GM19238 (cell line): ENCODE measurements around the gene PITPNM1.
A peak's percentile ranks its signal among the peaks of the same experiment; 100 is the strongest.
"Not testable (repeated sequence)": the region's sequence is repeated elsewhere in the genome, so short reads cannot be mapped to it uniquely, and the experiment has no call there.

Source experiments
- DNase-seq: peaks from one replicate; pipeline ENCODE4 v3.0.0; 2011; ENCODE audit warnings: low spot score; ENCODE audit not compliant: insufficient read length

PITPNM1 gene

DNA sequence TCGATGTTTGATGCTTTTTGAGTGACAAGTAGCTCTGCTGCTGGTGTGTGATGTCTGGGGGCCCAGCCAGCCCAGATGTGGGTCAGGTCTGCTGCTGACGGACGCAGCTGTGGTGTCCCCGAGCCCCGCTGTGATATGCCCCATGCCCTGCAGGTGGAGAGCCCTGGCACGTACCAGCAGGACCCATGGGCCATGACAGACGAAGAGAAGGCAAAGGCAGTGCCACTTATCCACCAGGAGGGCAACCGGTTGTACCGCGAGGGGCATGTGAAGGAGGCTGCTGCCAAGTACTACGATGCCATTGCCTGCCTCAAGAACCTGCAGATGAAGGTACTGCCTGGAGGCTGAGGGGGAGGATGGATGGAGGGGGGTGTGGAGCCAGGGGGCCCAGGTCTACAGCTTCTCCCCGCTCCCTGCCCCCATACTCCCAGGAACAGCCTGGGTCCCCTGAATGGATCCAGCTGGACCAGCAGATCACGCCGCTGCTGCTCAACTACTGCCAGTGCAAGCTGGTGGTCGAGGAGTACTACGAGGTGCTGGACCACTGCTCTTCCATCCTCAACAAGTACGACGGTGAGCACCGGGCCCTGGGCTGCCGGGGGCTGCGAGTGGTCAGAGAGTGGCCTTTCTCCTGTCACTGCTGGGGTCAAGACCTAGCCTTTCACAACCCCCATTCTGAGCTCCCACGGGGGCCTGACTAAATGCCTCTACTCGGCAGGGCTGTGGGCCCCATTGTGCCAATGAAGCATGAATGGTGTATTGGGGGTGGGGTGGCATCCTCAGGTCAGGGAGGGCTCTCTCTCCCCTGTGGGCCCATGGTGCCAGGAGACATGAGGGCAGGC is 15.1 kb downstream of the PITPNM1 start:
- no peak for DNase-seq

DNA sequence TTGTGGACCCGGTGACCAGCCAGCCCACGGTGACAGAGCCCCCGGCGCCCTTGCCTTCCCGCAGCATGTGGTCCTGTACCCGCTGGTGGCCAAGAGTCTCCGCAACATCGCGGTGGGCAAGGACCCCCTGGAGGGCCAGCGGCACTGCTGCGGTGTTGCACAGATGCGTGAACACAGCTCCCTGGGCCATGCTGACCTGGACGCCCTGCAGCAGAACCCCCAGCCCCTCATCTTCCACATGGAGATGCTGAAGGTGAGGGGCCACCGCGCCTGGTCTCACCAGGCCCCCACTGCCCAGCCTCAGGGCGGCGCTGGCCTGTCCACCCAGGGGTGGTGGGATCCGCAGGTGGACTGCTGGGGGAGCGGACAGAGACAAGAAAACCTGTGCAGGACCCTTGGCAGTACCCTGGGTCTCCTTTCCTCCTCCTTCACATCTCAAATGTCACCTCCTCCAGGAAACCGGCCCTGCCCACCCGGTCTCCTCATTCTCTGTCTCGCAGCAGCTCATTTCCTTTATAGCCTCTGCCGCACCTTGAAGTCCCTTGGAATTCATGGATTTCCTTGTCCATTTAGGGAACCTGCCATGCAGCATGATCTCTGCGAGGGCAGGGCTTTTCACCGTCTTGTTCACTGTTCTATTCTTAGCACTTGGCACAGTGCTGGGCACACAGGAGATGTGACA is 15.8 kb downstream of the PITPNM1 start:
- DNase-seq, result no peak

DNA sequence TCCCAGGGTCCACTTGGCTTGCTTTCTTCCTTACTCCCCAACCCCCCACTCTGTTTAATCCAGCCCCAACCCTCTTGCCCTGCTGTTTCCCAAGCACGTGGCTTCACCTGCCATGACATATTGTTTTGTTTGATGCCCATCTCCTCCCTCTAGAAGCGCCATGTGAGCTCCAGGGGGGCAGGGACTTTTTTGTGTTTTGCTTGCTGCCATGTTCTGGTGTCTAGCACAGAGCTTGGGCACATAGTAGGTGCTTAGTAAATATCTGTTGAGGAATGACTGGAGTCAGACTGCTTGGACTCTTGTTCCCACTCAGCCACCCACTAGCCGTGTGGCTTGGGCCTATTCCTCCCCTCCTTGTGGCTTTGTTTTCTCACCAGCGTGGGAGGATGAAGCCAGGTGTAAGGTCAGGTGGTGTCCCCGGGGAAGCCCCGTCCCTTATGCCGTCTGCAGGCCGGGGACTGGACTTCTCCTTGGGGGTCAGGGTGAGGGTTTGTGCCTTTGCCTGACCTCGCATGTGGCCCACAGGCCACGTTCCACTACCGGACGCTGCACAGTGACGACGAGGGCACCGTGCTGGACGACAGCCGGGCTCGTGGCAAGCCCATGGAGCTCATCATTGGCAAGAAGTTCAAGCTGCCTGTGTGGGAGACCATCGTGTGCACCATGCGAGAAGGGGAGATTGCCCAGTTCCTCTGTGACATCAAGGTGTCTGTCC is 18.5 kb downstream of the PITPNM1 start:
- peak; percentile 77 for DNase-seq

DNA sequence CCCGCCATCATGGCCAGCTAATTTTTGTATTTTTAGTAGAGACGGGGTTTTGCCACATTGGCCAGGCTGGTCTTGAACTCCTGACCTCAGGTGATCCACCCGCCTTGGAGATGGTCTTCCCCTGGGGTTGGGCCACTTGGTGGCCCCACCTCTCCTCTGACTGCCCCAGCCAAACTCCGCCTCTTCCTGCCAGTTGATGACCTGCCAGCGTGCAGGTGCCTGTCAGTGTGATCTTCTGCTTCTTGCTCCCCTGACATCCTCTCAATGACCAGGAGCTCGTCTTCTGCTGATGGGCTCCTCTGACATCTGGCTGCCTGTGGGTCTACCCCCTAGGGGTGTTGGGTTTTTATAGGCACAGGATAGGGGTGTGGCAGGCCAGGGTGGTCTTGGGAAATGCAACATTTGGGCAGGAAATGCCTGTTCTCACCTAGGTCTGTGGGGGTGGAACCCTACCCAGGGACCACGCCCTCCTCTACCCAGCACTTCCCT is 19.2 kb downstream of the PITPNM1 start:
- DNase-seq, result not testable (repeated sequence)

DNA sequence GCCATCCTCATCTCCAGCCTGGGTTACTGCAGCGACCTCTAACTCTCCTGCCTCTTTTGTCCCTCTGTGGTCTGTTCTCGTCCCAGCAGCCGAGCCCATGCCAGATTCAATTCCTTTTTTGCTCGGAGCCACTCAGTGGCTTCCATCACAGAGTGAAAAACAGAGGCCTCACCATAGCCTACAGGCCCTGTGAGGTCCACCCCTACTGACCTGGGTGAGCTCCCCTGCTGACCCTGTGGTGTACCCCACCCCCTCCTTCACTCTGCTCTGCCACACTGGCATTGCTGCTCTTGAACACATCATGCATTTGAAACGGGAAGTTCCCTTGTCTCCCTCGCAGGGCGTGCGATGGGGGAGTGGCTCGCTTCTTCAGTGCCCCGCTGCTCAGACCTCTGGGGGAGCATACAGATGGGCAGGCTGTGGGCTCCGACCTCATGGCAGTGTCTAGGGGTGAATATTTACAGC is 20.3 kb downstream of the PITPNM1 start:
- DNase-seq, result no peak

DNA sequence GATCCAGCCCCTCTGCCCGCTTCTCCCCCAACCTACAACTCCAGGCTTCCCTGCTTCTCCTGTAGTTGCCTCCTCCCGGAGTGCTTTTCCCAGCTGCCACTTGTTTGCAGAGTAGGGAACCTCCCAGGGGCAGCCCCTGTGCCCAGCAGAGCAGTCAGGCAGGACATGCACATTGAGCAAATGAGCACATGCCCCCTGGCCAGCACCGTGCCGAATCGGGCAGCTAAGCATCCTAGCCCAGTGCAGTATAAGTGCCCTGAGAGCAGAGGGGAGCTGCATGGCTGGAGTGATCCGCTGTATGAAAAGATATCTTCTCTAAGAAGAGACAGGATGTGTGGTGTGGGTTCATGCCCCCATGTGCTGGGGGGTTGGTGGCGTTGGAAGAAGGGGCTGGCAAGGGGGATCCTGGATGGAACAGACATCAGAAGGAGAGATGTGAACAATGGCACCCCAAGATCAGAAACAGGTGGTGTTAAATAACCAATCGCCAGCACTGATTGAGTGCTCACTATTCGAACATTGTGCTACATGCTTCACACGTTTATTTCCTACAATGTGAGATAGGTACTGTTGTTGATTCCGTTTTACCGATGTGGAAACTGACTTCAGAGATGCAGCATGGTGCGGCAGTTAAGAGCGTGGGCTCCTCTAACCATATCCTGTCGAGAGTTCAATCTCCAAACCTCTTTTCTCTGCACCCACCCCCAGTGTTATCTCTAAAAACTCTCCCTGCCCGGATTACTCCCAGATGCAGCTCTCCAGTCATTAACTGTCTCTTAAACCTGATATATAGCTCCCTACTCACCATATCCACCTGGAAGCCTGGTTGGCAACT is 21.1 kb downstream of the PITPNM1 start:
- no peak for DNase-seq

DNA sequence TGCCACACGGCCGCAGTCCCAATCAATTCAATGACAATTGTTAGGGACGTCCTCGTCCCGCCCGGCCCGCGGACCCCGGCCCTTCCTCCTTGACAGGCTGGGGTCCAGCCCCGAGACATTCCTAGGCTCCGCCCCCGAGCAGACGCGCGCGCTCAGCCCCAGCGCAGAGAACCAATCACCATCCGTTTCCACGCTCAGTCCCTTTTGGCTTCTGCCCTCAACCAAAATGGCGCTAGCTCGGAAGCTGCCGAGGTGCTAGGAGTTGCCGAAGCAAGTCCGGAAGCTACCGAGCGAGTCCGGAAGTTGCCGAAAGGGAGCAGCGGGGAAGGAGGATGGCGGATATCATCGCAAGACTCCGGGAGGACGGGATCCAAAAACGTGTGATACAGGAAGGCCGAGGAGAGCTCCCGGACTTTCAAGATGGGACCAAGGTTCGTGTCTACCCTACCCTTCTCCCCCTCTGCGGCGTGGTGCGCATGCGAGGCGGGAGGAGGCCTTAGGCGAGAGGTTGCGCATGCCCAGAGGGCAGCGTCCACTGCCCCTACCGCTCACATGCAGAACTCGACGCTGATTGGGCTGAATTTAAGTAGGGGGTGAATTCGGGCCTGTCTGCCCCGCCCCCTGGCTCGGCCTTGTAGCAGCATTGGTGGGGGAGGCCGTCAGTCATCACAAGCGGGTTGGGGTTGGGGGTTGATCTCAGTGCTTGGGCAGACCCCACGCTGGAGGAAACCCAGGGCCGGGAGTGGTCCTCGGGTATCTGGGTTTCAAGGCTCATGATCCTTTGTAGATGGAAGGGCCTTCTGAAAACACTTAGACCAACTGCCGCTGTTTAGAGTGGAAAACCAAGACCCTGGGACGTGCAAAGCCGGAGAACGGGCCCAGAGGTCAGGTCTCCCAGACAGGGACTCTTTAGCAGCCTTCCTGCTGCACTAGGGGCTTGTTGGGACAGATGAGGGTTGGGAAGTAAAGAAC is 22.1 kb downstream of the PITPNM1 start, which contains the start of gene AIP:
TSS of gene AIP (plus strand) at position 200 of the 972 bp plus-strand sequence. CDS start at position 333, 133 bp downstream.
- DNase-seq, result peak; percentile 99

DNA sequence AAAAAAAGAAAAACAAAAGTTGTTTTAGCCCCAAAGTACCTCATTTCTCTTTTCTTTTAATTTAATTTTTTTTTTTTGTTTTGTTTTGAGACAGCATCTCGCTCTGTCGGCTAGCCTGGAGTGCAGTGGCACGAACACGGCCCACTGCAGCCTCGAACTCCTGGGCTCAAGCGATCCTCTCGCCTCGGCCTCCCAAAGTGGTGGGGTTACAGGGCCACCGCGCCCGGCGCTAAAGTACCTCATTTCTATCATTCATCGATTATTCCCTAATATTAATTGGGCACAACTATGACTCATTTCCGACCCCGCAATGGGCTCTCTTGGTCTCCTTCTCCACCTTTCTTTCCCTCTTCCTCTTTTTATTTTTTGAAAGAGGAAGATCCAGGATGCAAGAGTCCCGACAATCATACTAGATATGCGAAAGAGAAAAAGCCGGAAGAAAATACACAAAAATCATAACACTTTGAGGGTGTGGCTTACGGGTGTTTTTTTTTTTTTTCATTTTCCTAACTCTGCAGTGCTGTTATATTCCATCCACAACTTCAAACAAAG is 22.8 kb downstream of the PITPNM1 start:
- no peak for DNase-seq

DNA sequence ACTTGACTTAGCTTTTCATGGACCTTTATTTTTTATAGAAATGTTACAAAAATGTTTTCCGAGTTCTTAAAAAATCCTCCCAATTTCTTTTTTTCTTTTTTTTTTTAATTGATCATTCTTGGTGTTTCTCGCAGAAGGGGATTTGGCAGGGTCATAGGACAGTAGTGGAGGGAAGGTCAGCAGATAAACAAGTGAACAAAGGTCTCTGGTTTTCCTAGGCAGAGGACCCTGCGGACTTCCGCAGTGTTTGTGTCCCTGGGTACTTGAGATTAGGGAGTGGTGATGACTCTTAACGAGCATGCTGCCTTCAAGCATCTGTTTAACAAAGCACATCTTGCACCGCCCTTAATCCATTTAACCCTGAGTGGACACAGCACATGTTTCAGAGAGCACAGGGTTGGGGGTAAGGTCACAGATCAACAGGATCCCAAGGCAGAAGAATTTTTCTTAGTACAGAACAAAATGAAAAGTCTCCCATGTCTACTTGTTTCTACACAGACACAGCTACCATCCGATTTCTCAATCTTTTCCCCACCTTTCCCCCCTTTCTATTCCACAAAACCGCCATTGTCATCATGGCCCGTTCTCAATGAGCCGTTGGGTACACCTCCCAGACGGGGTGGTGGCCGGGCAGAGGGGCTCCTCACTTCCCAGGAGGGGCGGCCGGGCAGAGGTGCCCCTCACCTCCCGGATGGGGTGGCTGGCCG is 27.7 kb downstream of the PITPNM1 start:
- DNase-seq, result not testable (repeated sequence)

DNA sequence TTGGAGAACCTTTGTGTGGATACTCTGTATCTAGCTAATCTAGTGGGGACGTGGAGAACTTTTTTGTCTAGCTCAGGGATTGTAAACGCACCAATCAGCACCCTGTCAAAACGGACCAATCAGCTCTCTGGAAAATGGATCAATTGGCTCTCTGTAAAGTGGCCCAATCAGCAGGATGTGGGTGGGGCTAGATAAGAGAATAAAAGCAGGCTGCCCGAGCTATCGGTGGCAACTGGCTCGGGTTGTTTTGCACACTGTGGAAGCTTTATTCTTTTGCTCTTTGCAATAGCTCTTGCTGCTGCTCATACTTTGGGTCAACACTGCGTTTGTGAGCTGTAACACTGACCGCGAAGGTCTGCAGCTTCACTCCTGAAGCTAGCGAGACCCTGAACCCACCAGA is 28.5 kb downstream of the PITPNM1 start:
- DNase-seq, result not testable (repeated sequence)

DNA sequence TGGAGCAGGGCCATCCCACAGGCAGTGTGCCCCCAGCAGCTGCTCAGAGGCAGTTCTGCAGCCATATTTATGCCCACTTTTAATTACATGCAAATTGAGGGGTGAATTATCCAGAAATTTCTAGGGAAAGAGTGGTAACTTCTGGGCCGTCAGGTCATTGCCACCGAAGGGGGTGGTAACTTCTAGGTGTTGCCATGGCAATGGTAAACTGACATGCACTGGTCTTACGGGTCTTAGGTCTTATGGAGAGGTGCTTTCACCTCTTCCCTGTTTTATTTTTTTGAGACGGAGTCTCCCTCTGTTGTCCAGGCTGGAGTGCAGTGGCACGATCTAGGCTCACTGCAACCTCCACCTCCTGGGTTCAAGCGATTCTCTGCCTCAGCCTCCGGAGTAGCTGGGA is 32.3 kb downstream of the PITPNM1 start:
- DNase-seq, result no peak

DNA sequence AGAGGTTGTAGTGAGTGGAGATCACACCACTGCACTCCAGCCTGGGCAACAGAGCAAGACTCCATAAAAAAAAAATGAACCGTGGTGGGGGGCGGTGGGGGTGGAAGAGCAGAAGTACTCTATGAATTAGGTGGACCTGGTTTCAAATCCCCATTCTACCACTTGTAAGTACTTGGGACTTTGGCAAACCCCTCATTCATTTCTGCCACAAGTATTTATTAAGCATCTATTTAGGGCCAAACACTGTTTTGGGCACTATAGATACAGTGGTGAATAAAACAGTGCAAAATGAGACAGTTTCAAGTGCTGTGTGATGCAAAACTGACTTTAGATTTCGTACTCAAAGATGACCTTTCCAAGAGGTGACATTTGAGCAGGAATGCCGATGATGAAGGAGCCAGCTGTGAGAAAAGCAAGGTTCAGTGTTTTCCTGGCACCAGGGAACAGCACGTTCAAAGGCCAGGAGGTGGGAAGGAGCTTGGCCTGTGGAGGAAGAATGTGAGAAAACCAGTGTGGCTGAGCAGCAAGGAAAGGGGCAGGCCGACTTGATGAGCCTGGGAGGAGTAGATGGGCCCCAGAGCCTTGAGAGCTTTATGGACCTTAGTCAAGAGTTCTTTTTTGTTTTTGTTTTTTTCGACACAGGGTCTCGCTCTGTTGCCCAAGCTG is 34.7 kb downstream of the PITPNM1 start:
- DNase-seq, result no peak

DNA sequence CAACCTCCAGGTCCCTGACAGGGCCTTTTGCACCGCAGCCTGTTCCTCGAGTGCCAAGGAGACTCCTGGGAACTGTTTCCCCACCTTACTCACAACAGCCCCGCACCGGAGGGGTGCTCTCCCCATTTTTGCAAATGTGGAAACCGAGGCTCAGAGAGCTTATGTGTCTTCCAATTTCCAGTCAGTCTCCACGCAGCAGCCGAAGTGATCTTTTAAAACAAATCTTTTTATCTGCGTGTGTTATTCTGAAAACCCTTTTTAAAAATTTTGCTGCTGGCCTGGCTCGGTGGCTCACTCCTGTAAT is 35.7 kb downstream of the PITPNM1 start:
- DNase-seq, result no peak

DNA sequence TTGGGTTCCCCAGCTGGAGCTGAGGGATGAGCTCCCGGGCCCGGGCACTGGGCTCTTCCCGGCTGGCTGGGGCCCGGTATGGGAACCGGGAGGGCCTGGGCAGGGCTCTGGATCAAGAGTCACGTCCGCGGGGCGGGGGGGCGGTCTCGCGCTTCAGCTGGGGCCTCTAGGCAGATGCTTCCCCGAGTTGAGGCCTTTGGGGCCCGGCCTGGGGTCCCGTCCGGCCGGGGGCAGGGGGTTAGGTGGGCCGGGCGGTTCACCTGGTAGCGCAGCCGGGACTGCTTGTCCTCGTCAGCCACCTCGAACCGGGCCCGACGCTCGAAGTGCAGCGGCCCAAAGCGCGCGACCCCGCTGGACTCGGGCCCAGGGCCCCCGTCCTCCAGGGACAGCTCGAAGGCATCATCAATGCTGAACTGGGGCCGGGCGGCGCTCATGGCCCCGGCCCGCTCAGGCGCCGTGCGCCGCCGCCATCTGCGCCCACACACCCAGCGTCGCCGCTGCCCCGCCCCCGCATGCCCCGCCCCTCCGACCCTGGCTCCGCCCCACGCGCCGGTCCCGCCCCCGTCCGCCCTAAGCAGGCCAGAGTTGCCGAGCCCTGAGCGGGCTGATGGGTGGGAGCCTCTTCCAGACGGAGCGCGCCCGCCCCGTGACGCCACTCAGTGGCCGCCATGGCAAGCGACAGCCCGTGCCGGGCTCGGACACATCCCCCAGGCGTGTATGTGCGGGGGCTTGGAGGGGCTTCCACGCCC is 36.2 kb downstream of the PITPNM1 start, which contains the start of gene TMEM134:
TSS of gene TMEM134 (minus strand) at position 493 of the 749 bp plus-strand sequence. CDS start at position 434, 59 bp downstream.
- DNase-seq, result peak; percentile 93

DNA sequence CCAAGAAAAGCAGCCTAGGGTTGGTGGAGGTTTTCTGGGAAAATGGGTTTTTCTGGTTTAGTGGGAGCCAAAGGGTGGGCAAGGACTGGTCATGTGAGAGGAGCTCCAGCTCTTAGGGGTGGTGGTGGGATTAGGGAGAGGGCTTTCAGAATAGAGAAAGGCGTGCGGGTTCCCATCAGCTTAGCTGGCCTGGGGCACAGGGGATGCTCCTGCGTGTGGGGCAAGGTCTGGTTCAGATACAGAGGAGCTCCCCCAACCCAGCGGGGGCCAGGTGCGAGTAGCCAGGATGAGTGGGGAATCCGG is 36.8 kb downstream of the PITPNM1 start:
- no peak for DNase-seq

DNA sequence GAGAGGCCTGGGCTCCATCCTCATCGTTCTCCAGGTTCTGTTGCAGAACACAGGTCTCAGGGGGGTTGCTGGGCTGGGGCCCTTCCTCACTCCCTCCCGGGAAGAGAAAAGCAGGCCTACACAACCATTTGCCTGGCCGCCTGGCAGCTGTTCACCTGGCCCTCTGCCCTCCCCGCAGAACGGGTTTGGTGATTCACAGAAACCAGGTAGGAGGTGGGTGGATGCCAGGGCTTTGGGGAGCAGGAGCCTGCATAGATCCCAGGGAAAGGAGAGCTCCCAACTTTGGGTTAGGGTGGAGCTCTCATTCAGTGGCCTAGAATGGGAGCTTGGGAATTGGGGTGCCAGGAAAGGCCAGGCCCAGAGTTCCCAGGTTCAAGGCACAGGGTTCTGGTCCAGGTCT is 37.1 kb downstream of the PITPNM1 start:
- no peak for DNase-seq

DNA sequence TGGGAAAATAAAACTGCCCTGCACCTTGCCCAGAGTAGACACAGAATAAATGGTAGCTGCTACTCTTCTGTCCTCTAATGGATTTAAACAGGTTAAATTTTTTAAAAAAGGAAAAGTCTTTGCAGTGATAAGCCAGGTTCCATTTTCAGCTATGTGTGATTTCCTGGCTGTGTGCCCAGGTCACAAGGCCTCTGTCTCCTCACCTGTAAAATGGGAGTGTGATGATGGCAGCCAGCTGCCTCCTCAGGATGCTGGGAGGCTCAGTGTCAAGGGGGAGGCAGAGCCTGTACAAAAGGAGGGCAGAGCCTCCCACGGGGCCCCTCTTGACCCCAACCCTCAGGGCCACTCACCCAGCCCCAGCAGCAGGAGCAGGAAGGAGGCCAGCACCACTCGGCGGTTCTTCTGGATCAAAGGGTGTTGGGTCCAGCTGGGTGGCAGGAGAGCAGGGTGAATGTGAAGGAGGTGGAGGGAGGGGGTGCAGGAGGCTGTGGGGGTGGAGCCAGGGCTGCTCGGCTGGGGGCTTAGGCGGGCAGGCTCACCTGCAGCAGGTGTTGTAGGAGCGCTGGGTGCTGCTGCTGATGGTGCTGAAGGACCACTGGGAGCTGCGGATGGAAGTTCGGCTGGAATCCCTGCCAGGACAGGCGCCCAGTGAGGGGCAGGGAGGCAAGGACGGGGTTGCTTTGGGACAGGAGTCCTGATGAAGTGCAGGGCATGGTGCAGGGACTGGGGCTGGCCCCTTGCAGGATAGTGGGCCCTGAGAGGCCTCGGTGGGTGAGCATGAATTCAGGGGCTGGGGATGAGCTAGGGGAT is 38.0 kb downstream of the PITPNM1 start:
- no peak for DNase-seq
